ENCODE data around the gene PDCL3.

PDCL3 gene

DNA sequence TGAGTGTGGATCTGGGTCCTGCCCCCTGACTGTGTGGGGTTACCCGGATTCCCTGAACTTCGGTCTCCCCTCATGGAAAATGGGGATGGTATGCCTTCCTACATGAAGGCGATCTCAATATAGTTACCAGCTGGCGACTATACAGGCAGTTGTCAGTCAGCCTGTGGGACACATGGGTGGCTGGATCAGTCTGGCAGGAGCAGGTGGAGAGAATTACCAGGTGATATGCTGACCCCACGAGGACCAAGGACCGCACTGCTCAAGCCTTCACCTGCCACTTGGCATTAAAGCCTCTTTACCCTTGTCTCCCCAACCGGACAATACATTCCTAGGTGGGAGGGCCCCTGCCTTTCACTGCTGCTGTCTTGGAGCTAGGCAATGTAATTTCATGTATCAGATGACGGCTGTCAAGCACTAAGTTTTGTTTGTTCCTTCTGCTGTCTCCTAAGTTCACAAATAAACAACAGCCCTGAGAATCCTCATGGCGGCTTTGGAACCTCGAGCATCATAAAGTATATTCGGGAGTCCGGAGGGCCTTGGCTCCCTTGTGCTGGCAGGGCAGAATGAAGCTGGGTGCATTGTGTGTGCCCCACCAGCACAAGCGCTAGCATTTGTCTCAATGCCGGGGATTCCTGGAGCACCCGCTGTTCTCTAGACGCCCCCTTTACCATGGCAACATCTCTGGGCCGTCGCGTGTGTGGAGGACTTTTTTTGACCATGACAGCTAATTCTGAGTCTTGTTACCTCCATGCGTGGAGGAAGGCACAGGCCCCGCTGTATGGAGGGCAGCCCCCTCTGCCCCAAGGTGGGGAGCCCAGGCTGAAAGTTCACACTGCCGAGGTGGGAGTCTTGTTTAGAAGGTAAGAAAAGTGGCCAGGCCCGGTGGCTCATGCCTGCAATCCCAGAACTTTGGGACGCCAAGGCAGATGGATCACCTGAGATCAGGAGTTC, 48.6 kb downstream of the PDCL3 start:
- TF ChIP-seq, protein P1, sequence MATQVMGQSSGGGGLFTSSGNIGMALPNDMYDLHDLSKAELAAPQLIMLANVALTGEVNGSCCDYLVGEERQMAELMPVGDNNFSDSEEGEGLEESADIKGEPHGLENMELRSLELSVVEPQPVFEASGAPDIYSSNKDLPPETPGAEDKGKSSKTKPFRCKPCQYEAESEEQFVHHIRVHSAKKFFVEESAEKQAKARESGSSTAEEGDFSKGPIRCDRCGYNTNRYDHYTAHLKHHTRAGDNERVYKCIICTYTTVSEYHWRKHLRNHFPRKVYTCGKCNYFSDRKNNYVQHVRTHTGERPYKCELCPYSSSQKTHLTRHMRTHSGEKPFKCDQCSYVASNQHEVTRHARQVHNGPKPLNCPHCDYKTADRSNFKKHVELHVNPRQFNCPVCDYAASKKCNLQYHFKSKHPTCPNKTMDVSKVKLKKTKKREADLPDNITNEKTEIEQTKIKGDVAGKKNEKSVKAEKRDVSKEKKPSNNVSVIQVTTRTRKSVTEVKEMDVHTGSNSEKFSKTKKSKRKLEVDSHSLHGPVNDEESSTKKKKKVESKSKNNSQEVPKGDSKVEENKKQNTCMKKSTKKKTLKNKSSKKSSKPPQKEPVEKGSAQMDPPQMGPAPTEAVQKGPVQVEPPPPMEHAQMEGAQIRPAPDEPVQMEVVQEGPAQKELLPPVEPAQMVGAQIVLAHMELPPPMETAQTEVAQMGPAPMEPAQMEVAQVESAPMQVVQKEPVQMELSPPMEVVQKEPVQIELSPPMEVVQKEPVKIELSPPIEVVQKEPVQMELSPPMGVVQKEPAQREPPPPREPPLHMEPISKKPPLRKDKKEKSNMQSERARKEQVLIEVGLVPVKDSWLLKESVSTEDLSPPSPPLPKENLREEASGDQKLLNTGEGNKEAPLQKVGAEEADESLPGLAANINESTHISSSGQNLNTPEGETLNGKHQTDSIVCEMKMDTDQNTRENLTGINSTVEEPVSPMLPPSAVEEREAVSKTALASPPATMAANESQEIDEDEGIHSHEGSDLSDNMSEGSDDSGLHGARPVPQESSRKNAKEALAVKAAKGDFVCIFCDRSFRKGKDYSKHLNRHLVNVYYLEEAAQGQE (IDR thresholded peaks at IDR 0.05; ENCODE audit: insufficient read depth in 1 of 2, low read depth in 2 of 2, low read length in 2 of 2), result no peak
- TF ChIP-seq POLR2AphosphoS5 (IDR thresholded peaks at IDR 0.05; ENCODE audit: low read depth, low read length) (no peak), FOXP2 (optimal IDR thresholded peaks at IDR 0.05; ENCODE audit: borderline replicate concordance, extremely low read depth, extremely low read length, insufficient read depth) (no peak), TAF1 (IDR thresholded peaks at IDR 0.05; ENCODE audit: borderline replicate concordance, insufficient read depth, low read length) (no peak), SIN3A (IDR thresholded peaks at IDR 0.05; ENCODE audit: borderline replicate concordance, insufficient read depth, low read length) (no peak)

DNA sequence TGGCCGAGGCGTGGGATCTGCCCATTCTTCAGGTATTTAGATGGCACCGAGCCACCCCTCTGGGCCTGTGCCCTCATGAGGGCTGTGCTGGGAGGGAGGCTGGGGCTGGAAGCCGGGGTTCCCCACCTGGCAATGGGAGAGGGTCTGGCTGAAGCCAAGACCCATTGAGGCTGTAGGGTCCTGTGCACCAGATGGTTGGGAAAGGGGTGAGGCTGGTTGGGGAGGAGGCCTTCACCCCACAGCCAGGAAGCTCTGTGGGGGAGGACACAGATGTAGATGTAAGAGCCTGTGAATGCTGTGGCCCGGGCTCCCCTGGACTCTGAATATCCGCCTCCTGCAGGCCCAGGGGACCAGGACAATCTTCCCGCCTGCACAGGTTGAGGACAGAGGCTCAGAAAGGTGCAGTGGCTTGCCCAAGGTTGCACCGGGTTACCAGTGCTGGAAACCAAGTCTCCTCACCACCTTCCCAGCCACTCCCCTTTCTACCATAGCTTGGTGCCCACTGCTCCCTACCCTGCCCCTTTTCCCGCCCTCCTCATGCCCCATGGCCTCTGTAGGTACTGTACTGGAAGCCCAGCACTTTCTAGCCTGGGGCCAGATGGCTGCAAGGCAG, 49.7 kb downstream of the PDCL3 start:
- TF ChIP-seq TAF1 (IDR thresholded peaks at IDR 0.05; ENCODE audit: borderline replicate concordance, insufficient read depth, low read length), result no peak
- no peak for TF ChIP-seq FOXP2 (optimal IDR thresholded peaks at IDR 0.05; ENCODE audit: borderline replicate concordance, extremely low read depth, extremely low read length, insufficient read depth)
- TF ChIP-seq SIN3A (IDR thresholded peaks at IDR 0.05; ENCODE audit: borderline replicate concordance, insufficient read depth, low read length), result no peak
- TF ChIP-seq, protein P1 (IDR thresholded peaks at IDR 0.05; ENCODE audit: insufficient read depth in 1 of 2, low read depth in 2 of 2, low read length in 2 of 2), result no peak
- no peak for TF ChIP-seq POLR2AphosphoS5 (IDR thresholded peaks at IDR 0.05; ENCODE audit: low read depth, low read length)

DNA sequence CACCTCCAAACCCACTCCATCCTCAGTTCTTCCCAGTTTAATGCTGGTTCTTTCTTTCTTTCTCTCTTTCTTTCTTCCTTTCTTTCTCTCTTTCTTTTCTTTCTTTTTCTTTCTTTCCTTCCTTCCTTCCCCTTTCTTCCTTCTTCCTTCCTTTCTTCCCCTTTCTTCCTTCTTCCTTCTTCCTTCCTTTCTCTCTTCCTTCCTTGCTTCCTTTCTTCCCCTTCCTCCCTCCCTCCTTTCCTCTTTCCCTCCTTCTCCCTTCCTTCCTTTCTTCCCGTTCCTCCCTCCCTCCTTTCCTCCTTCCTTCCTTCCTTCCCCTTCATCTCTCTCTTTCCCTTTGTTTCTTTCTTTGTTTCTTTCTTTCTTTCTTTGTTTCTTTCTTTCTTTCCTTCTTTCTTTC, 50.9 kb downstream of the PDCL3 start:
- TF ChIP-seq POLR2AphosphoS5 (IDR thresholded peaks at IDR 0.05; ENCODE audit: low read depth, low read length) (no peak), TAF1 (IDR thresholded peaks at IDR 0.05; ENCODE audit: borderline replicate concordance, insufficient read depth, low read length) (no peak)

DNA sequence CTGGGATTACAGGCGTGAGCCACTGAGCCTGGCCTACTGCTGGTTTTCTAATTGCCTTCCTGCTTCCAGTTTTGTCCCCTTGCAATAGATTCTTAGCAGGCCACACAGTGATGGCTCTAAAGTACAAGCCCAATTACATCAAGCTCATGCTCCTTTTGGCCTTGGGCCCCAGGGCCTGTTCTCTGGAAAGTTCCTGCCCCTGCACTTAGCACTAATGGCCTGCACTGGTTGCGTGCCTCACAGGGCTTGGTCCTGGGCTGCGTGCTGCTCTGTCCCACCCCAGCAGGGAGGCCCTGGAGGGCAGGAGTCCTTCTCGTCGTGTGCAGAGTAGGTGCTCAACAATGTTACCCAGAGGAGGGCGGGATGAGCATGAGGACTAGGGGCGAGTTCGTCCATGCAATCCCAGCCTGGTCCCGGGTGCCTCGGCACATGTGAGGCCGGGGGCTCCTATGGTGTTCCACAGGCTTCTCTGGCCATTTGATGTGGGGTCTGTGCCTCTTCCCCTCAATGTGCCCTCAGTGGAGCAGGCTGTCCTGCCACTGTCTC, 51.7 kb downstream of the PDCL3 start:
- TF ChIP-seq POLR2AphosphoS5 (IDR thresholded peaks at IDR 0.05; ENCODE audit: low read depth, low read length) (no peak), FOXP2 (optimal IDR thresholded peaks at IDR 0.05; ENCODE audit: borderline replicate concordance, extremely low read depth, extremely low read length, insufficient read depth) (no peak), SIN3A (IDR thresholded peaks at IDR 0.05; ENCODE audit: borderline replicate concordance, insufficient read depth, low read length) (no peak)

- TF ChIP-seq TAF1 (IDR thresholded peaks at IDR 0.05; ENCODE audit: borderline replicate concordance, insufficient read depth, low read length), result no peak
- TF ChIP-seq, protein P1 (IDR thresholded peaks at IDR 0.05; ENCODE audit: insufficient read depth in 1 of 2, low read depth in 2 of 2, low read length in 2 of 2), result no peak
- TF ChIP-seq SIN3A (IDR thresholded peaks at IDR 0.05; ENCODE audit: borderline replicate concordance, insufficient read depth, low read length), result no peak
- no peak for TF ChIP-seq FOXP2 (optimal IDR thresholded peaks at IDR 0.05; ENCODE audit: borderline replicate concordance, extremely low read depth, extremely low read length, insufficient read depth)
- no peak for TF ChIP-seq POLR2AphosphoS5 (IDR thresholded peaks at IDR 0.05; ENCODE audit: low read depth, low read length)
These were observed 52.7 kb downstream of the PDCL3 start for GRCh38 chr2:100615471-100615870.

Data from PFSK-1 (cell line).